ENCODE results near the gene FLCN.

DNA sequence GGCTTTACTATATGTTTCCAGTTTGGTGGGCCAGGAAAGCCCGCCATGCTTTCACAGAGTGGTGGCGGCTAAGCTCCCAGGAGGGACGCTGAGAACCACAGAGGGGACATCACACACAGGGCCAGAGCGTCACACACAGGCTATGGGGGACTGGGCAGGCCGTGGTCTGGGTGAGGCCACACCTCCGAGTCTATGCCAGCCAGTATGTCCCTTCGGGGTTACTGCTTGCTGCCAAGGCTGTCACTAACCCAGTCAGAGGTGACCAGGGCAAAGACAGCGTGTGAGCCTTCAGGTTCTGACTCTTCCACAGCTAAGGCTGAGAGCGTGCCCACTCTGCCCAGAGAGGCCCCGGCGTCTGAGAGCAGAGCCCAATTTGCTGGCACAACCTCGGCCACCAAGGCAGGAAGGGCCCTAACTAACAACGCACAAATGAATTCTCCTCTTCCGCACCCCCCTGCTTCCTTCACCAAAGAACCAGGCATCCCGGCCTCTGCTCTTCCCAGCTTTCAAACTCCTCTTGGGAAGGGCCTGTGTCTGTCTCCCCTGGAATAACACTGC, 33.7 kb downstream of the FLCN start:
- TF ChIP-seq CTCF (IDR thresholded peaks at IDR 0.05) (no peak), POLR2A (IDR thresholded peaks at IDR 0.05) (no peak), EP300 (IDR thresholded peaks at IDR 0.05) (no peak), POLR2AphosphoS5 (IDR thresholded peaks at IDR 0.05) (no peak)

Data from suprapubic skin (tissue), 4 donors.